ENCODE measurements around the gene RANBP17.

Gene RANBP17

GRCh38 chr5:171249460-171249859 is 387.6 kb downstream of the RANBP17 start:
- no peak for DNase-seq (ENCODE audit: low read depth)

GRCh38 chr5:171250738-171251137 is 388.9 kb downstream of the RANBP17 start:
- DNase-seq (ENCODE audit: low read depth) = no peak

- DNase-seq (ENCODE audit: low read depth) = no peak
These were observed 389.7 kb downstream of the RANBP17 start for GRCh38 chr5:171251519-171251918.

GRCh38 chr5:171252674-171253073 is 390.9 kb downstream of the RANBP17 start:
- no peak for DNase-seq (ENCODE audit: low read depth)

- DNase-seq (ENCODE audit: low read depth) = no peak
These were observed 397.1 kb downstream of the RANBP17 start for GRCh38 chr5:171258737-171259415.

- DNase-seq (ENCODE audit: low read depth) = no peak
These were observed 399.5 kb downstream of the RANBP17 start for GRCh38 chr5:171261361-171261760.

- DNase-seq (ENCODE audit: low read depth) = no peak
These were observed 400.1 kb downstream of the RANBP17 start for GRCh38 chr5:171261904-171262303.

GRCh38 chr5:171263181-171263580 is 401.4 kb downstream of the RANBP17 start:
- DNase-seq (ENCODE audit: low read depth) = no peak

GRCh38 chr5:171264843-171265242 is 403.0 kb downstream of the RANBP17 start:
- DNase-seq (ENCODE audit: low read depth) = no peak

GRCh38 chr5:171268700-171269620 is 407.1 kb downstream of the RANBP17 start:
- DNase-seq (ENCODE audit: low read depth) = no peak

- no peak for DNase-seq (ENCODE audit: low read depth)
These were observed 407.9 kb downstream of the RANBP17 start for GRCh38 chr5:171269717-171270116.

- DNase-seq (ENCODE audit: low read depth) = no peak
These were observed 408.3 kb downstream of the RANBP17 start for GRCh38 chr5:171270136-171270535.

- no peak for DNase-seq (ENCODE audit: low read depth)
These were observed 410.0 kb downstream of the RANBP17 start for GRCh38 chr5:171271798-171272197.

GRCh38 chr5:171272996-171273970 is 411.5 kb downstream of the RANBP17 start:
- no peak for DNase-seq (ENCODE audit: low read depth)

- DNase-seq (ENCODE audit: low read depth) = no peak
These were observed 414.2 kb downstream of the RANBP17 start for GRCh38 chr5:171275841-171276544.

GRCh38 chr5:171283753-171284152 is 421.9 kb downstream of the RANBP17 start:
- no peak for DNase-seq (ENCODE audit: low read depth)

- no peak for DNase-seq (ENCODE audit: low read depth)
These were observed 423.6 kb downstream of the RANBP17 start for GRCh38 chr5:171285465-171285864.

- no peak for DNase-seq (ENCODE audit: low read depth)
These were observed 426.2 kb downstream of the RANBP17 start for GRCh38 chr5:171288066-171288465.

- DNase-seq (ENCODE audit: low read depth) = no peak
These were observed 429.6 kb downstream of the RANBP17 start for GRCh38 chr5:171291371-171291770.

GRCh38 chr5:171295299-171295698 is 433.5 kb downstream of the RANBP17 start:
- no peak for DNase-seq (ENCODE audit: low read depth)

- no peak for DNase-seq (ENCODE audit: low read depth)
These were observed 434.0 kb downstream of the RANBP17 start for GRCh38 chr5:171295801-171296200.

All from activated T-cell treated with anti-CD3 and anti-CD28 coated beads for 48 hours (primary cell).